GM18499 (cell line): Measurements from ENCODE around the gene DLST.

Experiments used
- ATAC-seq: cut with Tn5 transposase; IDR thresholded peaks from one replicate; pipeline ENCODE4 v1.9.1; 2021; ENCODE audit warnings: moderate number of reproducible peaks; ENCODE audit not compliant: insufficient read depth, unreplicated experiment

DLST gene

DNA sequence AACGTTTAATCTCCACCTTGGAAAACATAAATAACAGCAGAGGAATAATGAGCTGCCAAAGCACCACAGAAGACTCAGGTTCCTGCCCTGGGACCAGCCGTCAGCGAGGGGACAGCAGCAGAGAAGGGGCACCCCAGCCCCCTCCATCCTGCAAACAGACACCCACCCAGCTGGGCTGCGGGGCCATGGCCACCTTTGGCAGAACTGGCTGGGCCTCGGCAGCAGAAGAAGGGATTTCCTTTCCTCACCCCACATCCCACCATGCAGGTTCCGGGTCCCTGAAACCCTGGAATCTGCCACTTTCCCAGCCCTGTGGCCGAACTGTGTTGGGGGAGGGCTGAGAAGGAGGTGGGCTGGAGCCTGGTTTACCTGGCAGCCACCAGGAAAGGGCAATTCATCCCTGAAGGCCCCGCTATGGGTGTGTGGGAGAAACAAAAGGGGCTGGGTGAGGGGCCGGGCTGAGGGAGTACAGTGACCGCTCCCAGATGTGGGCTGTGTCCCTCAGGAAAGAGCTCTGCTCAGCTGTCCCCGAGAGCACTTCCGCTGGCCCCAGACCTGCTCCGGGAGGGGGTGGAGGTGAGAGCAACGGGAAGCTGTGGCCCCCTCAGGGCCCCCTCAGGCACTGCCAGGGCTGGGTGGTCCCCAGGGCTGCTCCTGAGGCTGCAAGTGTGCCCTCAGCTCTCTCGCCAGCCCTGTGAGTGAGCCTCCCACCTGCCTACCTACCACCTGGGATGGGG lies 69.9 kb downstream of the DLST start:
- no peak for ATAC-seq

DNA sequence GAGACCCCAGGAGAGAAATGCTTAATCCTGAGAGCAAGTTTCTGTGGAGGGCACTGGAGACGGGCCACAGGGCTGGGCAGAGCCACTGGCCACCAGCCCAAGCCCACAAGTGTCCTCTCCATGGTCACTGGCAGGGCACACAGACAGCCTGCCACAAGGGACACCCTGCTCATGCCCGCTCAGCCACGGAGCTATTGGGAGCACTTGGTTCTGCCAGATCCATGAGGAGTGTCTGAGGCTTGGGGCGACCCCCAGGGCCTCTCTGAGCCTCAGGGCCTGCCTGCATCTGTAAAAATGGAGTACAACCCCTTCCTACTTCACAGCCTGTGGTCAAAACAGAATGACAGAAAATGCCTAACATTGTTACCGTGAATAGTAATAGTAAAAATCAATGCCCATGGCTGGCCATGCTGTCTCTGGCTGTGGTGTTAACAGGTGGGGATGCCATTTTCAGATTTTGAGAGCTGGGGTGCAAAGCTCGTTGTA lies 70.5 kb downstream of the DLST start:
- ATAC-seq: no peak

DNA sequence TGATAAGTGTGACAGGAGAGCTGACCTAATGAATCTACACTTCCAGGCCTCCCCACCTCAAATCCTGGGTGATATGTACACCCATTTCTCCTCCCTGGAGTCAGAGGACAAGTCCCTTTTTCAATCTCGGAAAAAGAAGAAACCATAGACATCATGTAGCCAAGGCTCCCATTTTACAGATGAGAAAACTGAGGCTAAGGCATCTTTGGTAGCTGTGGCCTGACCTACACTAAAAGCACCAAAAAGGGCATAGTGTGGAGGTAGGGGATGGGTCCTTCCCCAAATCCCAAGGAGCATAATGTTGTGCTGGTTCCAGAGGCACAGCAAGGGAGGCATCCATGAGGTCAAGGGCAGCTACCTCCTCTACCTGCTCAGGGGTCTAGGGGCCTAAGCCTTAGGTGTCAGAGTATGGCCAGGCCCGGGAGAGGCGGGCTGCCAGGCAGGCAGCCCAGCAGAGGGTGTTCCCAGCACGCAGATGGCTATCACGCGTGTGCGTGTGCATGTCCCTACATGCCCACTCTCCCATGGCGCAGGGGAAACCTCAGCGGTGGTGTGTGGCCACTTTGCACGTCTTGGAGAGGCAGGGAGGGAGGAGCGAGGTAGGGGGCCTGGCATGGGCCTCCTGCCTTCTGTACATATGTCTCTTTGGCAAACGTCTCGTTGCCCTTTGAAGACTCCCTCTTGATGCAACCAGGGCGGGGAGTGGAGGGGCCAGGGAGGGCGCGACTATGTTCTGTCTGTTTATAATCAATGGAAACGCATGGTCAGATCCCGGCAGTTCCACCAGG lies 71.2 kb downstream of the DLST start:
- no peak for ATAC-seq
